Activated gamma-delta T cell treated with Interleukin-2 at 50 U/mL for 16 hours (primary cell): ENCODE results near the gene DPP4.
A peak's percentile ranks its signal among the peaks of the same experiment; 100 is the strongest.

ENCODE experiments used
- DNase-seq: peaks from one replicate; pipeline ENCODE4 v3.0.0-alpha.2; 2020

DPP4 gene

GRCh38 chr2:162013514-162014475 is 60.2 kb downstream of the DPP4 start:
- no peak for DNase-seq

- DNase-seq = no peak
These were observed 61.4 kb downstream of the DPP4 start for GRCh38 chr2:162012565-162013058.

- DNase-seq = peak; percentile 25
These were observed 62.1 kb downstream of the DPP4 start for GRCh38 chr2:162011706-162012564.

GRCh38 chr2:162009543-162009942 is 64.5 kb downstream of the DPP4 start:
- DNase-seq = no peak

- DNase-seq = no peak
These were observed 66.5 kb downstream of the DPP4 start for GRCh38 chr2:162007447-162008040.

- DNase-seq = no peak
These were observed 67.7 kb downstream of the DPP4 start for GRCh38 chr2:162006337-162006736.

- DNase-seq = no peak
These were observed 70.0 kb downstream of the DPP4 start for GRCh38 chr2:162004031-162004430.

GRCh38 chr2:162002623-162003235 is 71.3 kb downstream of the DPP4 start:
- no peak for DNase-seq

- no peak for DNase-seq
These were observed 73.6 kb downstream of the DPP4 start for GRCh38 chr2:162000431-162000830.

GRCh38 chr2:161999321-161999720 is 74.7 kb downstream of the DPP4 start:
- DNase-seq = no peak

- DNase-seq = no peak
These were observed 75.2 kb downstream of the DPP4 start for GRCh38 chr2:161998857-161999256.

GRCh38 chr2:161997916-161998471 is 76.0 kb downstream of the DPP4 start:
- no peak for DNase-seq

- DNase-seq = no peak
These were observed 78.4 kb downstream of the DPP4 start for GRCh38 chr2:161995553-161996016.

- DNase-seq = no peak
These were observed 79.1 kb downstream of the DPP4 start for GRCh38 chr2:161994761-161995520.

- DNase-seq = peak; percentile 58
These were observed 81.5 kb downstream of the DPP4 start for GRCh38 chr2:161992531-161992930.

GRCh38 chr2:161991991-161992390 is 82.0 kb downstream of the DPP4 start:
- DNase-seq = no peak

- no peak for DNase-seq
These were observed 83.3 kb downstream of the DPP4 start for GRCh38 chr2:161990741-161991140.

GRCh38 chr2:161990036-161990435 is 84.0 kb downstream of the DPP4 start:
- DNase-seq = no peak

GRCh38 chr2:161988589-161988988 is 85.4 kb downstream of the DPP4 start:
- no peak for DNase-seq

- no peak for DNase-seq
These were observed 86.7 kb downstream of the DPP4 start for GRCh38 chr2:161987311-161987710.

- no peak for DNase-seq
These were observed 90.1 kb downstream of the DPP4 start for GRCh38 chr2:161983866-161984265.

- DNase-seq = no peak
These were observed 90.7 kb downstream of the DPP4 start for GRCh38 chr2:161983331-161983651.
